Measurements from ENCODE around the gene ARAP1. TPM values are rescaled to one million over a fixed set of nuclear protein-coding genes. Genes with fewer than 3 reads are reported as not detected.

Gene ARAP1
- total RNA-seq, 3 donors from 2014 or later: 85.9 to 109 (median 97.0) TPM

DNA sequence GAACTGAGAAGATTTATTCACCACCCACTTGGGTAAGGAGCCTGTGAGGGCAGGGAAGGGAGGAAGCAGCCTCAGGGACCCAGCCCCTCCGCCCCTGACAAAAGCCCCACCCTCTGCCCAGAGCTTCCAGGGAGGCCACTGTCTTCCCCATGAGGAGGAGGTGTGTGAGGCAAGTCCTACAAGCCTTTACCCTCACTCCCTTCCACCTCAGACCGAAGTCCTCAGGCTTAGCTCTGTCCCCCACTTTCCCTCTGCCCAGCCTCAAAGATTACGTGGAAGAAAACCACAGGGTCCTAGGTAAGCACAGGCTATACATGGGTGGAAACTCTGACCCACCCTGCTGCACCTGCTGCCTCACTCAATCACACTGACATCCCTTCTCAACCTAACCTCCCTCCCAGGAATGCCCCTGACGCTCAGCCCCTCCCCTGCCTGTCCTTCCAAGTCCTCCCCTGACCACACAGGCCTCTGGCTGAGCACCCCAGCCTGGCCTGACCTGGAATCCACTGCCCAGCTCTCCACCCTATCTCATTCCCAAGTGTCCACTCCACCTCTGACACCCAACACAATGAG is 3.6 kb upstream of the ARAP1 start:
- no peak overlapping the region for H3K4me3 ChIP-seq
- no peak overlapping the region for H3K27ac ChIP-seq
- no peaks in the 10 kb centered on the region for H3K27me3 ChIP-seq
- DNase-seq (ENCODE audit: low spot score in 2 of 2): no peak
- no peaks in the 10 kb centered on the region for H3K9me3 ChIP-seq
- H3K36me3 ChIP-seq: no peaks in the 10 kb centered on the region
- intact Hi-C loops (cut with DNase I; ENCODE audit: low total_unique reads): no loop called here
- H3K4me1 ChIP-seq: no peaks in the 10 kb centered on the region
- TF ChIP-seq CTCF (IDR thresholded peaks at IDR 0.05) (no peak), POLR2A (IDR thresholded peaks at IDR 0.05) (no peak), POLR2AphosphoS5 (IDR thresholded peaks at IDR 0.05) (no peak)

DNA sequence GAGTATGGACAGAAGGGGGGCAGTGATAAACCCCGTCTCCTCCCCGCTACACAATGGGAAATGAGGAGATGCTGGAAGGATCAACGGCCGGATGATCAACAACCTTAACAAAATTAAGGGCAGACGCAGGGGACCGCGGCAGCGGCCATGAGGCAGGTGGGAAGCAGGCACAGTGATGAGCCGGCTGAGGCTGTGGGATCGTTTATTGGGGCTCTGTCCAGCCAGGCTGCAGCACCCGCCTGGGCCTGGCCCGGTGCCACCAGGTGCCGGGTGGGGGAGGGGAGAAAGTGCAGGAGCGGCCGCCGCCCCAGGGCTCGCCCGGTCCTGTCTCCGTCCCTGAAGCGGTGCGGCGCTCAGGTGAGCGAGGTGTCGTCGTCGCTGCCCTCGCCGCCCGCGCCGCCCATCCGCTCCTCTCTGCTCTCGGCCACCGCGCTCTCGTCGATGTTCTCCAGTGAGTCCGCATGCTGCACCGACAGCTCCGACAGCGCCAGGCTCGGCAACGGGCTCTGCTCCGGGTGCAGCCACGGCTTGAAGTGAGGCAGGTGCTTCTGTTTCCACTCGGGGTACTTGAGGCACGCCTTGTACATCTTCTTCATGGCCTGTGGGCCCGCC is 2.4 kb upstream of the ARAP1 start:
- intact Hi-C loops (cut with DNase I; ENCODE audit: low total_unique reads): no loop called here
- no peak for TF ChIP-seq CTCF (IDR thresholded peaks at IDR 0.05)
- TF ChIP-seq POLR2AphosphoS5 (IDR thresholded peaks at IDR 0.05): no peak
- TF ChIP-seq POLR2A (IDR thresholded peaks at IDR 0.05): no peak
- no peaks in the 10 kb centered on the region for H3K36me3 ChIP-seq
- H3K27ac ChIP-seq: no peak overlapping the region
- H3K4me1 ChIP-seq: no peaks in the 10 kb centered on the region
- H3K9me3 ChIP-seq: no peaks in the 10 kb centered on the region
- no peak for DNase-seq (ENCODE audit: low spot score in 2 of 2)
- H3K27me3 ChIP-seq: no peaks in the 10 kb centered on the region
- no peak overlapping the region for H3K4me3 ChIP-seq

- Histone ChIP-seq H3K27me3 (no peaks in the 10 kb centered on the region), H3K4me3 (no peak overlapping the region), H3K9me3 (no peaks in the 10 kb centered on the region), H3K4me1 (no peaks in the 10 kb centered on the region), H3K27ac (no peak overlapping the region), H3K36me3 (no peaks in the 10 kb centered on the region)
- no peak for DNase-seq (ENCODE audit: low spot score in 2 of 2)
- TF ChIP-seq POLR2AphosphoS5 (IDR thresholded peaks at IDR 0.05): no peak
- no peak for TF ChIP-seq POLR2A (IDR thresholded peaks at IDR 0.05)
- TF ChIP-seq CTCF (IDR thresholded peaks at IDR 0.05): no peak
- intact Hi-C loops (cut with DNase I; ENCODE audit: low total_unique reads): no loop called here
Observed at GRCh38 chr11:72754149-72754543, 1.9 kb upstream of the ARAP1 start.

DNA sequence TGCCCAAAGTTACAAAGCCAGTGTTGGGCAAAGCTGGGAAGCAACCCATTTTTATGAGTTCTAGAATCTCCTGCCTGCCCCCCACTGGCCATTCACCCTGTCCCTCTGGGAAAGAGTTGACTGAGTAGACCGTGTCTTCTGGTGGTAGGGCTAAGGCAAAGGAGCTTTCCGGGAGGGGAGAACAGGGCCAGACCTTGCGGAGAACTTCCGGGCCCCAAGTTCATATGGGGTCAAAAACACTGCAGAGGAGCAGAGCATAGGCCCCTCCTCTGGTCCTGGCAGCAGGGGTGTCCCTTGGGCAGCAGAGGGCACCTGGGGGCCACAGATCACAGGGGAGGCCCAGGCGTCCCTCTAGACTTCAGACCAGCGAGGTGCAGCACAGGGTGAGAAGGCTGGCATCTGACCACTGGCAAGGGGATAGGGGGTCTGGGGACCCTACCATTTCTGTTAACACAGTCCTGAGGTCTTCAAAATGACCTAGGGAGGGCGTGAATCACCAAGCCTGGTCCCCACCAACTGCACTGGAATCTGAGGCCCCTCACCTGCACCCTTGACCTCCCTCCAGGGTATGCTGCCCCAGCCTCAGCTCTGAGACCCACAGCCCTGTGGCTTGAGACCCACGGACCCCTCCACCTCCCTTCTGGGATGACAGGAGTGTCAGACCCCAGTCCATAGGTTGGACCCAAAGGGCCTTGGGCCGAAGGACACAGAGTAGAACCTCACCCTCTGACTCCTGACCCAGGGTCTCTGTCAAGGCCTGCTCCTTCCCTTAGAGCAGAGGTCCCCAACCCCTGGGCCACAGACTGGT is 1.3 kb upstream of the ARAP1 start:
- Histone ChIP-seq H3K36me3 (no peaks in the 10 kb centered on the region), H3K9me3 (no peaks in the 10 kb centered on the region), H3K4me3 (no peak overlapping the region), H3K27ac (peak overlapping the region in 1 of 2 donors; percentile 34), H3K4me1 (no peaks in the 10 kb centered on the region), H3K27me3 (no peaks in the 10 kb centered on the region)
- intact Hi-C loops (cut with DNase I; ENCODE audit: low total_unique reads): no loop called here
- TF ChIP-seq POLR2AphosphoS5 (IDR thresholded peaks at IDR 0.05): no peak
- TF ChIP-seq CTCF (IDR thresholded peaks at IDR 0.05): no peak
- TF ChIP-seq POLR2A (IDR thresholded peaks at IDR 0.05): no peak
- DNase-seq (ENCODE audit: low spot score in 2 of 2): no peak
